ENCODE results near the gene ZNF462.
"Not testable (repeated sequence)": the region's sequence is repeated elsewhere in the genome, so short reads cannot be mapped to it uniquely, and the experiment has no call there.

ZNF462 gene

GRCh38 chr9:106891286-106891685 is 28.3 kb downstream of the ZNF462 start:
- H3K36me3 ChIP-seq (ENCODE audit: control insufficient read depth, low read depth, low read length): peaks cover under 1% of the 10 kb centered on the region
- peak overlapping the region; percentile 24 for H3K27ac ChIP-seq (ENCODE audit: low read length)
- no peaks in the 10 kb centered on the region for H3K9me3 ChIP-seq (ENCODE audit: control insufficient read depth, low read depth, low read length)
- H3K4me3 ChIP-seq (ENCODE audit: low read length): peak overlapping the region; percentile 10
- H3K4me1 ChIP-seq (ENCODE audit: control insufficient read depth, low read depth, low read length): peaks cover 57% of the 10 kb centered on the region
- no peak overlapping the region for H3K9ac ChIP-seq (ENCODE audit: low read length)
- no peaks in the 10 kb centered on the region for H3K27me3 ChIP-seq (ENCODE audit: control insufficient read depth, insufficient read depth, low read length)

GRCh38 chr9:106892632-106893031 is 29.7 kb downstream of the ZNF462 start:
- H3K4me3 ChIP-seq (ENCODE audit: low read length): peak overlapping the region; percentile 31
- H3K9ac ChIP-seq (ENCODE audit: low read length): peak overlapping the region; percentile 45
- peak overlapping the region; percentile 73 for H3K27ac ChIP-seq (ENCODE audit: low read length)
- H3K27me3 ChIP-seq (ENCODE audit: control insufficient read depth, insufficient read depth, low read length): no peaks in the 10 kb centered on the region
- peaks cover 7% of the 10 kb centered on the region for H3K36me3 ChIP-seq (ENCODE audit: control insufficient read depth, low read depth, low read length)
- no peaks in the 10 kb centered on the region for H3K9me3 ChIP-seq (ENCODE audit: control insufficient read depth, low read depth, low read length)
- peaks cover 57% of the 10 kb centered on the region for H3K4me1 ChIP-seq (ENCODE audit: control insufficient read depth, low read depth, low read length)

GRCh38 chr9:106893088-106893487 is 30.1 kb downstream of the ZNF462 start:
- H3K27ac ChIP-seq (ENCODE audit: low read length): no peak overlapping the region
- peaks cover 7% of the 10 kb centered on the region for H3K36me3 ChIP-seq (ENCODE audit: control insufficient read depth, low read depth, low read length)
- peak overlapping the region; percentile 31 for H3K4me3 ChIP-seq (ENCODE audit: low read length)
- H3K27me3 ChIP-seq (ENCODE audit: control insufficient read depth, insufficient read depth, low read length): no peaks in the 10 kb centered on the region
- no peaks in the 10 kb centered on the region for H3K9me3 ChIP-seq (ENCODE audit: control insufficient read depth, low read depth, low read length)
- H3K9ac ChIP-seq (ENCODE audit: low read length): no peak overlapping the region
- H3K4me1 ChIP-seq (ENCODE audit: control insufficient read depth, low read depth, low read length): peaks cover 57% of the 10 kb centered on the region

- Histone ChIP-seq H3K9ac (ENCODE audit: low read length) (no peak overlapping the region), H3K27ac (ENCODE audit: low read length) (no peak overlapping the region), H3K27me3 (ENCODE audit: control insufficient read depth, insufficient read depth, low read length) (no peaks in the 10 kb centered on the region), H3K36me3 (ENCODE audit: control insufficient read depth, low read depth, low read length) (peaks cover 7% of the 10 kb centered on the region), H3K4me1 (ENCODE audit: control insufficient read depth, low read depth, low read length) (peaks cover 22% of the 10 kb centered on the region), H3K4me3 (ENCODE audit: low read length) (no peak overlapping the region), H3K9me3 (ENCODE audit: control insufficient read depth, low read depth, low read length) (peaks cover 5% of the 10 kb centered on the region)
Observed at GRCh38 chr9:106896695-106897094, 33.7 kb downstream of the ZNF462 start.

- Histone ChIP-seq H3K9me3 (ENCODE audit: control insufficient read depth, low read depth, low read length) (peaks cover 5% of the 10 kb centered on the region), H3K4me3 (ENCODE audit: low read length) (no peak overlapping the region), H3K27me3 (ENCODE audit: control insufficient read depth, insufficient read depth, low read length) (no peaks in the 10 kb centered on the region)
Observed at GRCh38 chr9:106897236-106897635, 34.3 kb downstream of the ZNF462 start.

GRCh38 chr9:106897751-106898150 is 34.8 kb downstream of the ZNF462 start:
- H3K9me3 ChIP-seq (ENCODE audit: control insufficient read depth, low read depth, low read length): peaks cover 5% of the 10 kb centered on the region
- H3K27ac ChIP-seq (ENCODE audit: low read length): no peak overlapping the region
- no peaks in the 10 kb centered on the region for H3K27me3 ChIP-seq (ENCODE audit: control insufficient read depth, insufficient read depth, low read length)
- peaks cover 7% of the 10 kb centered on the region for H3K36me3 ChIP-seq (ENCODE audit: control insufficient read depth, low read depth, low read length)
- H3K9ac ChIP-seq (ENCODE audit: low read length): no peak overlapping the region
- H3K4me1 ChIP-seq (ENCODE audit: control insufficient read depth, low read depth, low read length): peaks cover 12% of the 10 kb centered on the region
- H3K4me3 ChIP-seq (ENCODE audit: low read length): no peak overlapping the region

More at GRCh38 chr9:106897236-106897635, 34.3 kb downstream of the ZNF462 start:
- no peak overlapping the region for H3K27ac ChIP-seq (ENCODE audit: low read length)
- no peak overlapping the region for H3K9ac ChIP-seq (ENCODE audit: low read length)
- H3K4me1 ChIP-seq (ENCODE audit: control insufficient read depth, low read depth, low read length): peaks cover 17% of the 10 kb centered on the region
- peaks cover 7% of the 10 kb centered on the region for H3K36me3 ChIP-seq (ENCODE audit: control insufficient read depth, low read depth, low read length)

GRCh38 chr9:106900523-106900922 is 37.6 kb downstream of the ZNF462 start:
- not testable (repeated sequence) for H3K4me3 ChIP-seq (ENCODE audit: low read length); H3K4me1 ChIP-seq (ENCODE audit: control insufficient read depth, low read depth, low read length); H3K9me3 ChIP-seq (ENCODE audit: control insufficient read depth, low read depth, low read length); H3K27ac ChIP-seq (ENCODE audit: low read length); H3K27me3 ChIP-seq (ENCODE audit: control insufficient read depth, insufficient read depth, low read length); H3K9ac ChIP-seq (ENCODE audit: low read length); H3K36me3 ChIP-seq (ENCODE audit: control insufficient read depth, low read depth, low read length)

GRCh38 chr9:106906129-106906528 is 43.2 kb downstream of the ZNF462 start:
- Histone ChIP-seq H3K27me3 (ENCODE audit: control insufficient read depth, insufficient read depth, low read length) (no peaks in the 10 kb centered on the region), H3K9ac (ENCODE audit: low read length) (no peak overlapping the region), H3K4me3 (ENCODE audit: low read length) (no peak overlapping the region), H3K27ac (ENCODE audit: low read length) (no peak overlapping the region), H3K4me1 (ENCODE audit: control insufficient read depth, low read depth, low read length) (peaks cover 5% of the 10 kb centered on the region), H3K9me3 (ENCODE audit: control insufficient read depth, low read depth, low read length) (peaks cover 5% of the 10 kb centered on the region), H3K36me3 (ENCODE audit: control insufficient read depth, low read depth, low read length) (peaks cover 3% of the 10 kb centered on the region)

GRCh38 chr9:106911951-106912350 is 49.0 kb downstream of the ZNF462 start:
- no peak overlapping the region for H3K4me3 ChIP-seq (ENCODE audit: low read length)
- H3K9me3 ChIP-seq (ENCODE audit: control insufficient read depth, low read depth, low read length): no peaks in the 10 kb centered on the region
- H3K4me1 ChIP-seq (ENCODE audit: control insufficient read depth, low read depth, low read length): peaks cover 31% of the 10 kb centered on the region
- H3K9ac ChIP-seq (ENCODE audit: low read length): no peak overlapping the region
- no peaks in the 10 kb centered on the region for H3K27me3 ChIP-seq (ENCODE audit: control insufficient read depth, insufficient read depth, low read length)
- peaks cover 5% of the 10 kb centered on the region for H3K36me3 ChIP-seq (ENCODE audit: control insufficient read depth, low read depth, low read length)
- no peak overlapping the region for H3K27ac ChIP-seq (ENCODE audit: low read length)

- Histone ChIP-seq H3K36me3 (ENCODE audit: control insufficient read depth, low read depth, low read length) (peaks cover 10% of the 10 kb centered on the region), H3K4me3 (ENCODE audit: low read length) (no peak overlapping the region), H3K4me1 (ENCODE audit: control insufficient read depth, low read depth, low read length) (peaks cover 32% of the 10 kb centered on the region), H3K27ac (ENCODE audit: low read length) (no peak overlapping the region), H3K9me3 (ENCODE audit: control insufficient read depth, low read depth, low read length) (no peaks in the 10 kb centered on the region), H3K27me3 (ENCODE audit: control insufficient read depth, insufficient read depth, low read length) (no peaks in the 10 kb centered on the region), H3K9ac (ENCODE audit: low read length) (no peak overlapping the region)
Observed at GRCh38 chr9:106913276-106913675, 50.3 kb downstream of the ZNF462 start.

GRCh38 chr9:106915851-106916250 is 52.9 kb downstream of the ZNF462 start:
- H3K4me1 ChIP-seq (ENCODE audit: control insufficient read depth, low read depth, low read length): peaks cover 37% of the 10 kb centered on the region
- H3K27ac ChIP-seq (ENCODE audit: low read length): no peak overlapping the region

GRCh38 chr9:106916466-106917235 is 53.7 kb downstream of the ZNF462 start:
- H3K4me1 ChIP-seq (ENCODE audit: control insufficient read depth, low read depth, low read length): peaks cover 41% of the 10 kb centered on the region
- peaks cover 10% of the 10 kb centered on the region for H3K36me3 ChIP-seq (ENCODE audit: control insufficient read depth, low read depth, low read length)
- no peaks in the 10 kb centered on the region for H3K27me3 ChIP-seq (ENCODE audit: control insufficient read depth, insufficient read depth, low read length)
- H3K9me3 ChIP-seq (ENCODE audit: control insufficient read depth, low read depth, low read length): no peaks in the 10 kb centered on the region
- H3K4me3 ChIP-seq (ENCODE audit: low read length): no peak overlapping the region
- no peak overlapping the region for H3K27ac ChIP-seq (ENCODE audit: low read length)
- no peak overlapping the region for H3K9ac ChIP-seq (ENCODE audit: low read length)

More at GRCh38 chr9:106915851-106916250, 52.9 kb downstream of the ZNF462 start:
- H3K4me3 ChIP-seq (ENCODE audit: low read length): no peak overlapping the region
- peaks cover 10% of the 10 kb centered on the region for H3K36me3 ChIP-seq (ENCODE audit: control insufficient read depth, low read depth, low read length)
- H3K9ac ChIP-seq (ENCODE audit: low read length): no peak overlapping the region
- no peaks in the 10 kb centered on the region for H3K9me3 ChIP-seq (ENCODE audit: control insufficient read depth, low read depth, low read length)
- no peaks in the 10 kb centered on the region for H3K27me3 ChIP-seq (ENCODE audit: control insufficient read depth, insufficient read depth, low read length)
